Kasumi-1 (cell line): ENCODE measurements around the gene AKT2.
"Not testable (repeated sequence)": the region's sequence is repeated elsewhere in the genome, so short reads cannot be mapped to it uniquely, and the experiment has no call there.

Source experiments
- DNase-seq, 2 experiments: peaks; one replicate each; lab custom pipeline; 2025; lab: John Stamatoyannopoulos, UW

Gene AKT2

GRCh38 chr19:40284501-40285352, at the start of gene AKT2:
TSS of gene AKT2 (minus strand) at chr19:40285345. CDS start at chr19:40265267, 20,078 bp downstream.
- peak; percentile 26 to 30 for DNase-seq

- DNase-seq, result not testable (repeated sequence)
Observed at GRCh38 chr19:40333083-40333482, 47.9 kb upstream of the AKT2 start.

- no peak for DNase-seq
Observed at GRCh38 chr19:40332669-40333068, 47.5 kb upstream of the AKT2 start.

- no peak for DNase-seq
Observed at GRCh38 chr19:40331052-40331451, 45.9 kb upstream of the AKT2 start.

GRCh38 chr19:40326201-40326600, 41.1 kb upstream of the AKT2 start:
- DNase-seq, result no peak

GRCh38 chr19:40323705-40324104, 38.6 kb upstream of the AKT2 start:
- no peak for DNase-seq

- DNase-seq, result no peak
Observed at GRCh38 chr19:40322951-40323615, 37.9 kb upstream of the AKT2 start.

- DNase-seq, result no peak
Observed at GRCh38 chr19:40322271-40322610, 37.1 kb upstream of the AKT2 start.

- no peak for DNase-seq
Observed at GRCh38 chr19:40321566-40322270, 36.6 kb upstream of the AKT2 start.

GRCh38 chr19:40321076-40321475, 35.9 kb upstream of the AKT2 start:
- DNase-seq, result no peak

GRCh38 chr19:40320558-40320935, 35.4 kb upstream of the AKT2 start:
- no peak for DNase-seq

- no peak for DNase-seq
Observed at GRCh38 chr19:40317338-40317737, 32.2 kb upstream of the AKT2 start.

GRCh38 chr19:40315812-40316470, 30.8 kb upstream of the AKT2 start:
- DNase-seq, result no peak

- DNase-seq, result peak in 1 of 2 experiments; percentile 3
Observed at GRCh38 chr19:40314656-40315055, 29.5 kb upstream of the AKT2 start.

- DNase-seq, result no peak
Observed at GRCh38 chr19:40313229-40313983, 28.3 kb upstream of the AKT2 start.

GRCh38 chr19:40312533-40312932, 27.4 kb upstream of the AKT2 start:
- peak; percentile 14 to 15 for DNase-seq

- DNase-seq, result no peak
Observed at GRCh38 chr19:40309666-40310065, 24.5 kb upstream of the AKT2 start.

- DNase-seq, result peak; percentile 85 to 89
Observed at GRCh38 chr19:40305403-40305802, 20.3 kb upstream of the AKT2 start.

- DNase-seq, result no peak
Observed at GRCh38 chr19:40304306-40304705, 19.2 kb upstream of the AKT2 start.

- no peak for DNase-seq
Observed at GRCh38 chr19:40303765-40304164, 18.6 kb upstream of the AKT2 start.

GRCh38 chr19:40302224-40303011, 17.3 kb upstream of the AKT2 start:
- no peak for DNase-seq
